GM10248 (cell line): ENCODE data around the gene RANBP1.

Experiments
- CTCF ChIA-PET: fragments of 300-600 bp; sonication (Branson Sonifier 250); formaldehyde crosslinking; extraction: SDS; loops from one replicate; lab custom pipeline; 2021; ENCODE audit warnings: antibody characterized with exemption; lab: Yijun Ruan, JAX
- POLR2A ChIA-PET: fragments of 350-650 bp; sonication (Branson Sonifier 250); formaldehyde crosslinking; extraction: SDS; loops from one replicate; lab custom pipeline; 2020; ENCODE audit warnings: antibody characterized with exemption; lab: Yijun Ruan, JAX
- DNase-seq: peaks from one replicate; pipeline ENCODE4 v3.0.0; 2012; ENCODE audit errors: extremely low spot score
- CTCF ChIP-seq: IDR thresholded peaks from 2 replicates; pipeline ENCODE4 v1.5.1; 2012; ENCODE audit warnings: mild to moderate bottlenecking, low read depth; ENCODE audit errors: extremely low read depth, missing control alignments, control extremely low read depth

The RANBP1 gene

DNA sequence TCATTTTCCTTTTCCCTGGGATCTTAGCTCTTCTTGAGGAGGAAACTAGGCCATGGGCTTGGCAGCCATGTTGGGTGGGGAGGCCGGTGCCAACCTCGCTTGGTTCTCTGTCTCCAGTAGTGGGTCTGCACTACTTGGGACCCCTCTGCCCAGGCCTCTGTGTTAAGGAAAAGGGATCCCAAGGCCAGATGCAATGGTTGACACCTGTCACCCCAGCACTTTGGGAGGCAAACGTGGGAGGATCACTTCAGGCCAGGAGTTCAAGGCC is 13.8 kb downstream of the RANBP1 start:
- no peak for DNase-seq
- TF ChIP-seq CTCF, result no peak
- CTCF ChIA-PET, result interaction anchor here (0.6 to 2.8 kb wide), 10 partner anchors 9 to 400 kb away, joined by 3 to 19 read pairs (median 4); partner anchors contain the start of gene TRMT2A
- POLR2A ChIA-PET, result no interaction called here

DNA sequence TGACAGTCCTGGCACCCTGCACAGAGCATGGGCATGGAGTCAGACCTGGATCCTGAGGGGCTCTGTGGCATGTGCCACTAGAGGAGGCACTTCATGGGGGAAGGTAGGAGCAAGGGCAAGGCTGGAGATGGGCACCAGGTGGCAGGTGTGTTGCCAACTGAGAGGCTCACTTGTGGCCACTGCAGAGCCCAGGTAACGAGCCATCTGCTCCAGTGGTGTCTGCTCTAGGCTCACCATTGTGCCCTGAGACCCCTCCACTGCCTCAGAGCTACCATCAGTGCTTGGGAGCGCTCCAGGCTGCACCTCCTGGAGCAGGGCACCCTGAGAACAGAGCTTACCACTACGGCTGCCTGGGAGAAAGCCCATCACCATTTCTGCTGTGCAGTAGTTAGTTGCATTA is 14.4 kb downstream of the RANBP1 start:
- POLR2A ChIA-PET, result no interaction called here

DNA sequence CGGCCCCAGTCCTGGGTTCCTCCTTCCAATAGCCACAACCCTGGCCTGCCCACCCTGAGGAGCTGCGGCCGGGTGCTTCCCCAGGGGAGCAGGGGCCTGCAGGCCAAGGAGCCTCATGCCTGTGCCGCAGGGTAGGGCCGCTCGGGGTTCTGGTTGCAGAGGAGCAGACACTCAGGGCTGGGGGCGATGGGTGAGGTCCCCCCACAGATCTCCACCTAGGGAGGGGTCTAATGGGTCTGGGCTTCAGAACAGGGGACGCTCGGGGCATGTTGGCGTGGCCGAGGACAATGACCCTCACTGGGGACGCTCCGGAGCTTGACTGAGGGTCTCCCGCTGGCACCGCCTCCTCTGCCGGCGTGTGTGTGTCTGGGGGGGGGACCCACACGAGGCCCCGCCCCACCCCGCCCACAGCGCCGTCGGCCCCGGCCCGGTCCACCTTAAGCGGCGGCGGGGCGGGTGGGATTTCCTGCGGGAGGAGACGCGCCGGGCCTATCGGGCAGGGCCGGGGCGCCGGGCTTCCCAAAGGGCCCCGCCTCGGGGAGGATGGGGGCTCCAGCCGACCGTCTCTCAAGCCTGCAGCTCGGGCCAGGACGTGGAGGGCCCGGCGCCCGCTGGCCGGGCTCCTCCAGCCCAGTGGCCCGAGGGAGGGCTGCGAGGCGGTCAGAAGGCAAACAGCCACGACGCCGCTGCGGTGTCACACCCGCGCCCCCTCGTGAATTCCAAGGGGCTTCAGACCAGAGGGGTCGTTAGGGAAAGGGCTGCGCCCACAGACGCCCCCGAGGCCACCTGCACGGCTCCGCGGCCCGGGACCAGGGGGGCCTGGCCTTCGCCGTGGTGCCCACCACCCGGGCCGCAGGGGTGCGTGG is 15.1 kb downstream of the RANBP1 start:
- POLR2A ChIA-PET, result no interaction called here
- DNase-seq, result peak; percentile 88
- CTCF ChIA-PET, result interaction anchor here (2.5 kb wide), 1 partner anchor 10 kb away, joined by 8 read pairs; no protein-coding TSS in a partner anchor
- no peak for TF ChIP-seq CTCF

More for the DNA sequence above, 14.4 kb downstream of the RANBP1 start:
- DNase-seq, result no peak
- no peak for TF ChIP-seq CTCF
- CTCF ChIA-PET, result interaction anchor here (2.5 to 2.8 kb wide), 2 partner anchors 10 to 160 kb away, joined by 8 to 19 read pairs; no protein-coding TSS in a partner anchor

DNA sequence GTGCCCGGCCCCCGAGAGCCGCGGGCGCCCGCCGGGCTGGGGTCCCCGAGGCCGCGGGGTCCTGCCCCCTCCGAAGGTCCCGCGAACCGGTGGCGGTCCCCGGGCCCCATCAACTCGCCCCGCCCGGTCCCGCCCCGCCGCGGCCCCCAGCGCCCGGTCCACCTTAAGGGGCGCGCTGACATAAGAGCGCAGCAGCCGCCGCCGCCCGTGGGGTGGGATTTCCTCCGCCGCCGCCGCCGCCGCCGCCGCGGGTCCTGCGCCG is 15.6 kb downstream of the RANBP1 start, which contains the start of gene ZDHHC8:
Gene ZDHHC8 (plus strand): TSS at position 208 of the 262 bp plus-strand sequence. CDS start 144 bp downstream, outside the sequence.
- ChIA-PET POLR2A (no interaction called here), CTCF (no interaction called here)
- DNase-seq, result peak; percentile 79
- no peak for TF ChIP-seq CTCF

GRCh38 chr22:20131859-20132685 is 16.2 kb downstream of the RANBP1 start:
- ChIA-PET CTCF (no interaction called here), POLR2A (no interaction called here)
- TF ChIP-seq CTCF, result no peak
- DNase-seq, result no peak

DNA sequence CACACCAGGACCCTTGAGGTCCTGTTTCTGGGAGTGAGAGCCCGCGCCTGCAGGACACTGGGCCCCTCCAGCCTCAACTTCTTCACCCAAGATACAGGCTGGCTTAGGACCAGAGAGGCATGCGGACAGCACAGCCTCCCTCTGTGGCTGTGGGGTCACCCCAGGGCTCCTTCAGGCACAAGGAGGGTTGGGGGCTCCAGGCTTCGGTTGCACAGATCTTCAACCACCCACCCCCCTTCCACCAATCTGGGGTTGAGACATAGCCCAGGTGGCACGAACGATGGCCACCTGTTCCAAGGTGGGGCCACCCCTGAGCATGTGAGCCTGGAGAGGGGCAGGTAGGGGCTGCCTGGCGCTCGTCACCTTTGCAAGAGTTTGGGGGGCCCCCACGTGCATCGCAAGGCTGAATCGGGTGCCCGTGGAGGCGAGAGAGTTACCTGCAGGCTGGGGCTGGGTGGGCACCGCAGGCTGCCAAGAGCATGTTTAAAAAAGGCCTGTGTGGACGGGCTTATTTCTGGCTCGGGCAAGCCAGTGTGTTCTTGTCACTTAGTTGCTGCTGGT is 16.9 kb downstream of the RANBP1 start:
- no peak for TF ChIP-seq CTCF
- no peak for DNase-seq
- ChIA-PET POLR2A (no interaction called here), CTCF (no interaction called here)
